T-helper 1 cell (primary cell): ENCODE measurements around the gene LUZP2.

Experiments used
- DNase-seq, 5 donors: peaks; one replicate each; pipeline ENCODE4 v3.0.0-alpha.2; 2012 to 2020
- total RNA-seq, 4 donors: gene quantifications; one replicate each; lab custom pipeline; 2026; lab: John Stamatoyannopoulos, UW

LUZP2 gene
- total RNA-seq = 0 reads per million in 4 donors

GRCh38 chr11:24496736-24497725, at the start of gene LUZP2:
TSS of gene LUZP2 (plus strand) at chr11:24497053.
- no peak for DNase-seq

GRCh38 chr11:24453129-24453718, 43.6 kb upstream of the LUZP2 start:
- no peak for DNase-seq

GRCh38 chr11:24457985-24458384, 38.9 kb upstream of the LUZP2 start:
- no peak for DNase-seq

GRCh38 chr11:24470431-24470830, 26.4 kb upstream of the LUZP2 start:
- no peak for DNase-seq

GRCh38 chr11:24471084-24471483, 25.8 kb upstream of the LUZP2 start:
- no peak for DNase-seq

- DNase-seq = no peak
Observed at GRCh38 chr11:24478718-24479117, 18.1 kb upstream of the LUZP2 start.

GRCh38 chr11:24489477-24489876, 7.4 kb upstream of the LUZP2 start:
- no peak for DNase-seq

- no peak for DNase-seq
Observed at GRCh38 chr11:24496386-24496735, 492 bp upstream of the LUZP2 start.

GRCh38 chr11:24497831-24498230, 978 bp downstream of the LUZP2 start:
- DNase-seq = no peak

- no peak for DNase-seq
Observed at GRCh38 chr11:24502425-24502824, 5.6 kb downstream of the LUZP2 start.

- DNase-seq = no peak
Observed at GRCh38 chr11:24509114-24509513, 12.3 kb downstream of the LUZP2 start.

GRCh38 chr11:24511511-24511910, 14.7 kb downstream of the LUZP2 start:
- no peak for DNase-seq

GRCh38 chr11:24513479-24514218, 16.8 kb downstream of the LUZP2 start:
- DNase-seq = no peak

GRCh38 chr11:24514219-24514594, 17.4 kb downstream of the LUZP2 start:
- no peak for DNase-seq

GRCh38 chr11:24515632-24516031, 18.8 kb downstream of the LUZP2 start:
- DNase-seq = no peak

GRCh38 chr11:24516638-24517037, 19.8 kb downstream of the LUZP2 start:
- no peak for DNase-seq

GRCh38 chr11:24521601-24522000, 24.7 kb downstream of the LUZP2 start:
- DNase-seq = no peak

GRCh38 chr11:24524156-24524555, 27.3 kb downstream of the LUZP2 start:
- no peak for DNase-seq

GRCh38 chr11:24531528-24531927, 34.7 kb downstream of the LUZP2 start:
- DNase-seq = no peak

GRCh38 chr11:24543771-24544170, 46.9 kb downstream of the LUZP2 start:
- DNase-seq = no peak

GRCh38 chr11:24556693-24557092, 59.8 kb downstream of the LUZP2 start:
- DNase-seq = no peak

GRCh38 chr11:24559315-24559714, 62.5 kb downstream of the LUZP2 start:
- DNase-seq = no peak

GRCh38 chr11:24560324-24560723, 63.5 kb downstream of the LUZP2 start:
- no peak for DNase-seq

GRCh38 chr11:24567380-24567779, 70.5 kb downstream of the LUZP2 start:
- no peak for DNase-seq
